H1 (cell line): Measurements from ENCODE around the gene RAD51B. TPM values are rescaled to one million over a fixed set of nuclear protein-coding genes. Genes with fewer than 3 reads are reported as not detected.

Experiments used
- CTCF ChIA-PET: fragments of 300-600 bp; sonication (Branson Sonifier 250); formaldehyde crosslinking; loops from one replicate; lab custom pipeline; 2021; ENCODE audit not compliant: partially characterized antibody; lab: Charles Lee
- POLR2A ChIA-PET: fragments of 300-600 bp; sonication (Branson Sonifier 250); formaldehyde crosslinking; loops from one replicate; lab custom pipeline; 2021; ENCODE audit warnings: inconsistent platforms; ENCODE audit not compliant: partially characterized antibody; lab: Charles Lee
- DNase-seq, 2 experiments: peaks; one replicate each; pipeline versions ENCODE4 v3.0.0 to v3.0.0-alpha.2; 2010 to 2022; ENCODE audit warnings: low spot score in 2 of 2, low read depth in 1 of 2, mixed read lengths in 1 of 2
- FAIRE-seq: peaks from 2 replicates; lab custom pipeline; 2011; peaks lifted over from hg19 to GRCh38; lab: Jason Lieb, UNC
- H2AFZ ChIP-seq: 2 replicates; pipeline ENCODE4 v1.8.1; 2012; ENCODE audit warnings: low read length, inconsistent platforms
- H2AK5ac ChIP-seq: 2 replicates; pipeline ENCODE4 v1.6.1; 2013; ENCODE audit warnings: low read depth, low read length
- H2BK120ac ChIP-seq: replicated peaks from 2 replicates; pipeline ENCODE3; 2013; ENCODE audit warnings: low read depth, low read length, inconsistent platforms
- H2BK12ac ChIP-seq: 2 replicates; pipeline ENCODE4 v1.6.1; 2013; ENCODE audit warnings: low read depth, low read length
- H2BK15ac ChIP-seq: 2 replicates; pipeline ENCODE4 v1.6.1; 2013; ENCODE audit warnings: low read length
- H2BK20ac ChIP-seq: 2 replicates; pipeline ENCODE4 v1.6.1; 2013; ENCODE audit warnings: low read length
- H2BK5ac ChIP-seq: 2 replicates; pipeline ENCODE4 v1.6.1; 2013; ENCODE audit warnings: low read depth, low read length
- H3K14ac ChIP-seq: 2 replicates; pipeline ENCODE4 v1.6.1; 2013; ENCODE audit warnings: inconsistent platforms; ENCODE audit not compliant: insufficient read length
- H3K18ac ChIP-seq: 2 replicates; pipeline ENCODE4 v1.6.1; 2013; ENCODE audit warnings: low read length; ENCODE audit errors: extremely low read depth
- H3K23ac ChIP-seq: 2 replicates; pipeline ENCODE4 v1.6.1; 2013; ENCODE audit warnings: inconsistent platforms; ENCODE audit not compliant: insufficient read length
- H3K23me2 ChIP-seq: 2 replicates; pipeline ENCODE4 v1.6.1; 2013; ENCODE audit warnings: low read depth, low read length
- H3K27ac ChIP-seq: 2 replicates; pipeline ENCODE4 v1.6.1; 2011; ENCODE audit warnings: low read depth, low read length, inconsistent platforms
- H3K27me3 ChIP-seq, 4 experiments: replicated peaks in 1 of 4; 1 replicate in 1 of 4; 2 replicates in 3 of 4; pipeline versions ENCODE4 v1.6.1 to v1.8.1; 2011 to 2013; ENCODE audit warnings: low read length in 3 of 4, mild to moderate bottlenecking in 3 of 4, inconsistent platforms in 2 of 4, mixed read lengths in 2 of 4, moderate library complexity in 1 of 4; ENCODE audit not compliant: control insufficient read depth in 3 of 4, insufficient read depth in 3 of 4; ENCODE audit errors: extremely low read depth in 1 of 4
- H3K36me3 ChIP-seq, 4 experiments: 2 replicates each; pipeline versions ENCODE4 v1.6.1 to v1.8.1; 2011 to 2013; ENCODE audit warnings: mild to moderate bottlenecking in 4 of 4, low read length in 3 of 4, moderate library complexity in 2 of 4, control low read depth in 1 of 4, inconsistent platforms in 1 of 4; ENCODE audit not compliant: insufficient read depth in 4 of 4, control insufficient read depth in 2 of 4
- H3K4ac ChIP-seq: replicated peaks from 2 replicates; pipeline ENCODE3; 2013; ENCODE audit warnings: low read length, low read depth, mixed read lengths, inconsistent platforms; ENCODE audit not compliant: insufficient read length
- H3K4me1 ChIP-seq, 4 experiments: replicated peaks in 1 of 4; 1 replicate in 1 of 4; 2 replicates in 3 of 4; pipeline versions ENCODE4 v1.6.1 to v1.8.1; 2011 to 2013; ENCODE audit warnings: low read length in 3 of 4, inconsistent platforms in 2 of 4, mixed read lengths in 1 of 4; ENCODE audit not compliant: insufficient read depth in 4 of 4, control insufficient read depth in 3 of 4
- H3K4me2 ChIP-seq, 2 experiments: 2 replicates each; pipeline versions ENCODE4 v1.6.1 to v1.8.1; 2011 to 2013; ENCODE audit warnings: low read depth in 2 of 2, low read length in 2 of 2, control low read depth in 1 of 2, inconsistent platforms in 1 of 2, mild to moderate bottlenecking in 1 of 2; ENCODE audit not compliant: insufficient read depth in 1 of 2
- H3K4me3 ChIP-seq, 4 experiments: fragments of 200-600, 300-600 bp in 1 of 4; sonication (generic), shearing (Covaris generic), sonication (Bioruptor Twin) in 1 of 4; 2 replicates each; pipeline versions ENCODE4 v1.5.1 to v1.8.1; 2011 to 2016; ENCODE audit warnings: low read length in 4 of 4, low read depth in 3 of 4, control low read depth in 2 of 4, inconsistent platforms in 2 of 4, mild to moderate bottlenecking in 2 of 4, mixed read lengths in 1 of 4, moderate library complexity in 1 of 4; ENCODE audit not compliant: insufficient read depth in 2 of 4; ENCODE audit errors: extremely low read depth in 1 of 4
- H3K56ac ChIP-seq: replicated peaks from 2 replicates; pipeline ENCODE3; 2013; ENCODE audit warnings: low read depth, mild to moderate bottlenecking, mixed read lengths, low read length, inconsistent platforms; ENCODE audit not compliant: insufficient read length
- H3K79me1 ChIP-seq: 2 replicates; pipeline ENCODE4 v1.6.1; 2013; ENCODE audit warnings: low read depth, low read length, control low read depth
- H3K79me2 ChIP-seq, 2 experiments: 2 replicates each; pipeline versions ENCODE4 v1.6.1 to v1.8.1; 2012 to 2013; ENCODE audit warnings: low read length in 2 of 2, mild to moderate bottlenecking in 2 of 2, inconsistent platforms in 1 of 2; ENCODE audit not compliant: insufficient read depth in 2 of 2, control insufficient read depth in 1 of 2
- H3K9ac ChIP-seq, 4 experiments: replicated peaks in 1 of 4; 1 replicate in 1 of 4; 2 replicates in 3 of 4; pipeline versions ENCODE4 v1.6.1 to v1.8.1; 2011 to 2013; ENCODE audit warnings: low read depth in 3 of 4, low read length in 3 of 4, control low read depth in 2 of 4, mild to moderate bottlenecking in 2 of 4, moderate library complexity in 2 of 4, inconsistent platforms in 1 of 4; ENCODE audit errors: extremely low read depth in 1 of 4
- H3K9me3 ChIP-seq, 2 experiments: 2 replicates each; pipeline versions ENCODE4 v1.6.1 to v1.8.1; 2012 to 2013; ENCODE audit warnings: mild to moderate bottlenecking in 2 of 2, moderate library complexity in 2 of 2, control low read depth in 1 of 2, inconsistent platforms in 1 of 2, low read depth in 1 of 2, low read length in 1 of 2, mixed read lengths in 1 of 2; ENCODE audit not compliant: insufficient read depth in 2 of 2
- H4K20me1 ChIP-seq, 2 experiments: replicated peaks in 1 of 2; 2 replicates each; pipeline versions ENCODE3 to v1.8.1; 2011 to 2013; ENCODE audit warnings: inconsistent platforms in 2 of 2, low read length in 2 of 2, mild to moderate bottlenecking in 1 of 2; ENCODE audit not compliant: insufficient read depth in 2 of 2, control insufficient read depth in 1 of 2
- H4K5ac ChIP-seq: 2 replicates; pipeline ENCODE4 v1.6.1; 2013; ENCODE audit warnings: low read length, low read depth, mixed read lengths, inconsistent platforms; ENCODE audit not compliant: insufficient read length
- H4K8ac ChIP-seq: 2 replicates; pipeline ENCODE4 v1.8.0; 2013; ENCODE audit warnings: mild to moderate bottlenecking, moderate library complexity, low read length, inconsistent platforms; ENCODE audit not compliant: insufficient read depth; ENCODE audit errors: extremely low read depth
- H4K91ac ChIP-seq: replicated peaks from 2 replicates; pipeline ENCODE3; 2013; ENCODE audit warnings: low read length, mixed read lengths, inconsistent platforms; ENCODE audit not compliant: insufficient read length
- CTCF ChIP-seq, 3 experiments: IDR thresholded peaks; 1 replicate in 2 of 3; 2 replicates in 1 of 3; pipeline versions ENCODE4 v1.5.1 to v1.6.1; 2011; ENCODE audit warnings: low read length in 3 of 3, mild to moderate bottlenecking in 3 of 3, inconsistent platforms in 2 of 3, low read depth in 1 of 3, moderate library complexity in 1 of 3; ENCODE audit not compliant: insufficient read depth in 1 of 3; ENCODE audit errors: control extremely low read depth in 1 of 3
- EGR1 ChIP-seq: IDR thresholded peaks from 2 replicates; pipeline ENCODE4 v1.6.1; 2011; ENCODE audit warnings: low read depth, low read length, borderline replicate concordance
- EP300 ChIP-seq, 2 experiments: IDR thresholded peaks; 1 replicate in 1 of 2; 2 replicates in 1 of 2; pipeline ENCODE4 v1.6.1; 2011 to 2012; ENCODE audit warnings: low read depth in 2 of 2, low read length in 2 of 2, mild to moderate bottlenecking in 2 of 2, borderline replicate concordance in 1 of 2, inconsistent platforms in 1 of 2, moderate library complexity in 1 of 2
- HDAC2 ChIP-seq, 2 experiments: fragments of 300-600 bp in 1 of 2; sonication (generic) in 1 of 2; IDR thresholded peaks; 2 replicates each; pipeline ENCODE4 v1.6.1; 2011 to 2012; ENCODE audit warnings: low read depth in 2 of 2, low read length in 2 of 2, mild to moderate bottlenecking in 2 of 2, moderate library complexity in 2 of 2, borderline replicate concordance in 1 of 2, inconsistent platforms in 1 of 2
- HDAC6 ChIP-seq: IDR thresholded peaks from one replicate; pipeline ENCODE4 v1.7.1; 2012; ENCODE audit warnings: low read depth, mild to moderate bottlenecking, inconsistent platforms, low read length, moderate library complexity
- POU5F1 ChIP-seq: IDR thresholded peaks from 2 replicates; pipeline ENCODE4 v1.6.1; 2011; ENCODE audit warnings: low read depth, mild to moderate bottlenecking, low read length, moderate library complexity
- RAD21 ChIP-seq, 2 experiments: IDR thresholded peaks in 1 of 2; conservative IDR thresholded peaks in 1 of 2; 2 replicates each; pipeline ENCODE4 v1.6.1; 2011; ENCODE audit warnings: low read depth in 2 of 2, low read length in 2 of 2, improper control_type of control experiment in 1 of 2, inconsistent platforms in 1 of 2, mild to moderate bottlenecking in 1 of 2, moderate library complexity in 1 of 2
- SP1 ChIP-seq: IDR thresholded peaks from 2 replicates; pipeline ENCODE4 v1.6.1; 2011; ENCODE audit warnings: low read depth, low read length
- SP2 ChIP-seq: IDR thresholded peaks from 2 replicates; pipeline ENCODE4 v1.6.1; 2012; ENCODE audit warnings: mild to moderate bottlenecking, low read length, inconsistent platforms
- TEAD4 ChIP-seq: IDR thresholded peaks from 2 replicates; pipeline ENCODE4 v1.6.1; 2012; ENCODE audit warnings: low read depth, low read length, inconsistent platforms, mixed read lengths
- WGBS, 2 experiments: shearing (Covaris generic) in 1 of 2; methylation state at CpG; one replicate each; pipeline versions ENCODE4 v1.1.6 to v1.1.7; 2013 to 2015; ENCODE audit warnings: low lambda C conversion rate in 2 of 2, mixed read lengths in 2 of 2, inconsistent platforms in 1 of 2, low coverage in 1 of 2, missing lambda C conversion rate in 1 of 2; ENCODE audit not compliant: insufficient replicate concordance in 2 of 2, insufficient coverage in 1 of 2, insufficient read length in 1 of 2; ENCODE audit errors: extremely low coverage in 1 of 2, missing lambda C conversion rate in 1 of 2; 5-methylcytosine and 5-hydroxymethylcytosine counted together
- polyA plus RNA-seq, 7 experiments: library from polyadenylated mRNA; depleted of rRNA in 3 of 7; stranded (reverse) in 5 of 7; unstranded in 2 of 7; fragments of >200 nt in 5 of 7; fragments of 200-250 nt in 2 of 7; gene quantifications; 1 replicate in 5 of 7; 2 replicates in 1 of 7; 4 replicates in 1 of 7; pipeline versions ENCODE4 v1.2.1 to v1.2.3, GENCODE V29; 2011 to 2013; ENCODE audit warnings: missing spikeins in 2 of 7, mixed read lengths in 2 of 7
- total RNA-seq: library from RNA; stranded (reverse); fragmentation: NEBNext Ultra II Directional; extraction: Animal tissue kit (Norgen Biotek cat#: 25700); gene quantifications from 2 replicates; pipeline ENCODE4 v1.2.1, GENCODE V29; 2021

Gene RAD51B
- total and polyA plus RNA-seq, 2 of the 8 experiments (the other 6 are each of a cell fraction or from before 2014, with no cell fraction given): 3.9 to 14.9 TPM

- FAIRE-seq: no peak
- WGBS, 2 experiments: 90% methylated on average over 9 of the region's 9 CpGs; no CpG with 5 or more reads in 1 of the 2 experiments
- TF ChIP-seq HDAC6 (no peak), EGR1 (no peak), SP1 (no peak), CTCF (IDR thresholded peaks at IDR 0.05; ENCODE audit: control extremely low read depth in 1 of 3, insufficient read depth in 1 of 3, low read depth in 1 of 3, low read length in 3 of 3) (no peak), EP300 (IDR thresholded peaks at IDR 0.05; ENCODE audit: borderline replicate concordance in 1 of 2, low read depth in 2 of 2, low read length in 2 of 2) (no peak), TEAD4 (no peak), POU5F1 (no peak), SP2 (no peak), HDAC2 (IDR thresholded peaks at IDR 0.05; ENCODE audit: borderline replicate concordance in 1 of 2, low read depth in 2 of 2, low read length in 2 of 2) (no peak), RAD21 (IDR thresholded peaks at IDR 0.05 in 1 of 2, conservative IDR thresholded peaks at IDR 0.05 in 1 of 2; ENCODE audit: low read depth in 2 of 2, low read length in 2 of 2) (no peak)
These were observed 844.0 kb downstream of the RAD51B start for GRCh38 chr14:68663385-68664076.

More at GRCh38 chr14:68663385-68664076, 844.0 kb downstream of the RAD51B start:
- H2BK120ac ChIP-seq: no peak overlapping the region
- ChIA-PET POLR2A (no interaction called here), CTCF (interaction anchor here (0.9 to 2.5 kb wide), 15 partner anchors 12 to 708 kb away, joined by 3 to 9 read pairs (median 3); no protein-coding TSS in a partner anchor)
- H4K8ac ChIP-seq: no peak overlapping the region
- H2BK20ac ChIP-seq: no peak overlapping the region
- no peak overlapping the region for H4K91ac ChIP-seq
- DNase-seq: peak in 1 of 2 experiments; percentile 35
- no peaks in the 10 kb centered on the region for H3K79me1 ChIP-seq
- H2BK5ac ChIP-seq: no peak overlapping the region
- H3K79me2 ChIP-seq: no peaks in the 10 kb centered on the region
- H3K27me3 ChIP-seq: no peaks in the 10 kb centered on the region
- no peaks in the 10 kb centered on the region; a peak in 1 of 4 replicates for H3K9me3 ChIP-seq
- no peak overlapping the region for H3K27ac ChIP-seq
- no peak overlapping the region for H4K5ac ChIP-seq
- no peaks in the 10 kb centered on the region; a peak in 1 of 7 replicates for H3K4me1 ChIP-seq
- H3K23me2 ChIP-seq: no peaks in the 10 kb centered on the region
- no peaks in the 10 kb centered on the region for H4K20me1 ChIP-seq
- H2AFZ ChIP-seq: no peak overlapping the region
- no peak overlapping the region for H3K14ac ChIP-seq
- H2BK15ac ChIP-seq: no peak overlapping the region
- H2AK5ac ChIP-seq: no peak overlapping the region
- H3K18ac ChIP-seq: no peak overlapping the region
- no peak overlapping the region for H2BK12ac ChIP-seq
- H3K56ac ChIP-seq: no peak overlapping the region
- H3K23ac ChIP-seq: no peak overlapping the region
- no peak overlapping the region for H3K4me3 ChIP-seq
- no peak overlapping the region for H3K4me2 ChIP-seq
- no peak overlapping the region for H3K4ac ChIP-seq
- no peak overlapping the region for H3K9ac ChIP-seq
- no peaks in the 10 kb centered on the region for H3K36me3 ChIP-seq
